PC-9 (cell line): ENCODE data around the gene OXCT1. TPM values are rescaled to one million over a fixed set of nuclear protein-coding genes. Genes with fewer than 3 reads are reported as not detected.

Experiments
- BruUV-seq: library from RNA; stranded (reverse); fragments of 400-500 nt; replicated peaks from 2 replicates; lab custom pipeline; 2021; lab: Mats Ljungman, UMichigan
- CTCF ChIA-PET: fragments of 300-600 bp; sonication (Branson Sonifier 250); formaldehyde crosslinking; loops from one replicate; lab custom pipeline; 2022; ENCODE audit warnings: antibody characterized with exemption; lab: Charles Lee
- POLR2A ChIA-PET: fragments of 300-600 bp; sonication (Branson Sonifier 250); formaldehyde crosslinking; loops from one replicate; lab custom pipeline; 2022; ENCODE audit warnings: antibody characterized with exemption; ENCODE audit not compliant: unreplicated experiment; lab: Charles Lee
- DNase-seq, 2 experiments: peaks; one replicate each; pipeline versions ENCODE4 v3.0.0 to v3.0.0-alpha.2; 2015 to 2022; ENCODE audit warnings: mixed read lengths in 1 of 2
- H2AFZ ChIP-seq: fragments of 200-600 bp; sonication (generic); 2 replicates; pipeline ENCODE4 v1.8.1; 2017; ENCODE audit warnings: antibody characterized with exemption
- H3F3A ChIP-seq: fragments of 200-600 bp; sonication (generic); 2 replicates; pipeline ENCODE4 v1.8.1; 2017; ENCODE audit warnings: antibody characterized with exemption, mild to moderate bottlenecking, low read depth; ENCODE audit not compliant: insufficient read depth
- H3K27ac ChIP-seq: fragments of 200-600 bp; sonication (generic); 2 replicates; pipeline ENCODE4 v1.6.1; 2016; ENCODE audit warnings: mixed run types
- H3K27me3 ChIP-seq: fragments of 200-600 bp; sonication (generic); 2 replicates; pipeline ENCODE4 v1.6.1; 2016; ENCODE audit warnings: low read depth, mixed run types; ENCODE audit not compliant: insufficient read depth
- H3K36me3 ChIP-seq: fragments of 200-600 bp; sonication (generic); 2 replicates; pipeline ENCODE4 v1.6.1; 2016; ENCODE audit warnings: low read depth, mixed run types
- H3K4me1 ChIP-seq: fragments of 200-600 bp; sonication (generic); replicated peaks from 2 replicates; pipeline ENCODE4 v1.6.1; 2016; ENCODE audit warnings: mixed run types; ENCODE audit not compliant: insufficient read depth
- H3K4me2 ChIP-seq: fragments of 200-600 bp; sonication (generic); 2 replicates; pipeline ENCODE4 v1.6.1; 2017; ENCODE audit warnings: mixed run types
- H3K4me3 ChIP-seq: fragments of 200-600 bp; sonication (generic); 2 replicates; pipeline ENCODE4 v1.6.1; 2016; ENCODE audit warnings: mixed run types
- H3K79me2 ChIP-seq: fragments of 200-600 bp; sonication (generic); 2 replicates; pipeline ENCODE4 v1.6.1; 2017; ENCODE audit warnings: low read depth, mixed run types
- H3K9me2 ChIP-seq: fragments of 200-600 bp; sonication (generic); 2 replicates; pipeline ENCODE4 v1.8.1; 2017; ENCODE audit warnings: mild to moderate bottlenecking; ENCODE audit not compliant: insufficient read depth
- H3K9me3 ChIP-seq: fragments of 200-600 bp; sonication (generic); 2 replicates; pipeline ENCODE4 v1.8.1; 2016; ENCODE audit warnings: low read depth; ENCODE audit not compliant: insufficient read depth
- H4K20me1 ChIP-seq: fragments of 200-600 bp; sonication (generic); 2 replicates; pipeline ENCODE4 v1.8.1; 2017; ENCODE audit not compliant: insufficient read depth
- CTCF ChIP-seq: fragments of 200-600 bp; sonication (generic); conservative IDR thresholded peaks from 2 replicates; pipeline ENCODE4 v1.6.1; 2017; ENCODE audit warnings: mixed run types, antibody characterized with exemption, mild to moderate bottlenecking, moderate library complexity
- EZH2 ChIP-seq: fragments of 200-600 bp; sonication (generic); IDR thresholded peaks from 2 replicates; pipeline ENCODE4 v1.8.0; 2017; ENCODE audit warnings: antibody characterized with exemption, low read depth
- intact Hi-C: fragments of 100-400 bp; cut with micrococcal nuclease; formaldehyde crosslinking; loops from one replicate; pipeline ENCODE4 v1.10.0; 2022; ENCODE audit not compliant: unreplicated experiment
- total RNA-seq: library from RNA; stranded (reverse); gene quantifications from 2 replicates; pipeline ENCODE4 v1.2.3, GENCODE V29; 2021

OXCT1 gene
- total RNA-seq, 1 experiment from 2014 or later: 29.7 TPM

- H3F3A ChIP-seq: no peaks in the 10 kb centered on the region
- H2AFZ ChIP-seq: no peak overlapping the region
- H3K27me3 ChIP-seq: no peaks in the 10 kb centered on the region
- no peaks in the 10 kb centered on the region for H3K36me3 ChIP-seq
- H3K4me3 ChIP-seq: no peak overlapping the region
- no peaks in the 10 kb centered on the region for H3K79me2 ChIP-seq
- H3K4me2 ChIP-seq: no peak overlapping the region
- intact Hi-C loops: no loop called here
- H3K4me1 ChIP-seq: no peaks in the 10 kb centered on the region
- BruUV-seq: no TSS peak
- CTCF ChIA-PET: no interaction called here
- H3K9me2 ChIP-seq: no peaks in the 10 kb centered on the region
- POLR2A ChIA-PET: no interaction called here
- no peak for DNase-seq
- TF ChIP-seq EZH2 (no peak), CTCF (no peak)
- H4K20me1 ChIP-seq: no peaks in the 10 kb centered on the region
- no peak overlapping the region for H3K27ac ChIP-seq
- H3K9me3 ChIP-seq: no peaks in the 10 kb centered on the region
These were observed 107.8 kb downstream of the OXCT1 start for GRCh38 chr5:41762426-41762825.

GRCh38 chr5:41761663-41762062 lies 108.6 kb downstream of the OXCT1 start:
- H3K4me1 ChIP-seq: no peaks in the 10 kb centered on the region
- no peak for DNase-seq
- ChIA-PET POLR2A (no interaction called here), CTCF (interaction anchor here (0.6 kb wide), 1 partner anchor 479 kb away, joined by 3 read pairs; no protein-coding TSS in a partner anchor)
- no TSS peak for BruUV-seq
- H4K20me1 ChIP-seq: no peaks in the 10 kb centered on the region
- no peaks in the 10 kb centered on the region for H3K27me3 ChIP-seq
- no peaks in the 10 kb centered on the region for H3K9me2 ChIP-seq
- H3K36me3 ChIP-seq: no peaks in the 10 kb centered on the region
- no peak overlapping the region for H3K27ac ChIP-seq
- H2AFZ ChIP-seq: no peak overlapping the region
- H3K79me2 ChIP-seq: no peaks in the 10 kb centered on the region
- intact Hi-C loops: no loop called here
- no peaks in the 10 kb centered on the region for H3F3A ChIP-seq
- H3K4me3 ChIP-seq: no peak overlapping the region
- H3K4me2 ChIP-seq: no peak overlapping the region
- H3K9me3 ChIP-seq: no peaks in the 10 kb centered on the region
- TF ChIP-seq EZH2: no peak
- no peak for TF ChIP-seq CTCF

GRCh38 chr5:41755705-41756104 lies 114.5 kb downstream of the OXCT1 start:
- no peak overlapping the region for H3K4me2 ChIP-seq
- no peaks in the 10 kb centered on the region for H3K36me3 ChIP-seq
- H3K9me2 ChIP-seq: no peaks in the 10 kb centered on the region
- H2AFZ ChIP-seq: no peak overlapping the region
- intact Hi-C loops: no loop called here
- no peaks in the 10 kb centered on the region for H3F3A ChIP-seq
- no peaks in the 10 kb centered on the region for H4K20me1 ChIP-seq
- no peak overlapping the region for H3K4me3 ChIP-seq
- TF ChIP-seq CTCF (no peak), EZH2 (no peak)
- CTCF ChIA-PET: no interaction called here
- H3K4me1 ChIP-seq: no peaks in the 10 kb centered on the region
- no peaks in the 10 kb centered on the region for H3K27me3 ChIP-seq
- POLR2A ChIA-PET: interaction anchor here (0.6 kb wide), 1 partner anchor 16 kb away, joined by 7 read pairs; no protein-coding TSS in a partner anchor
- DNase-seq: no peak
- H3K27ac ChIP-seq: no peak overlapping the region
- no peaks in the 10 kb centered on the region for H3K79me2 ChIP-seq
- H3K9me3 ChIP-seq: no peaks in the 10 kb centered on the region
- BruUV-seq: no TSS peak
